A549 treated with CpdA at 1 μM for 4 hours (cell line): Measurements from ENCODE around the gene PCDH9. TPM values are rescaled to one million over a fixed set of nuclear protein-coding genes. Genes with fewer than 3 reads are reported as not detected.

ENCODE experiments used
- total RNA-seq: library from RNA; stranded (reverse); fragments of 200-300 nt; extraction: Qiagen RNA extraction; gene quantifications from 5 replicates; pipeline ENCODE4 v1.2.3, GENCODE V29; 2022; ENCODE audit warnings: low read depth

Gene PCDH9
- total RNA-seq = 7.2 to 8.7 TPM (median 8.3 TPM) in 5 replicates

GRCh38 chr13:67229481-67230403 is at the start of gene PCDH9:
TSS of gene PCDH9 (minus strand) at chr13:67230336. CDS start at chr13:67228440, 1,896 bp downstream.

